HG02870 (cell line): ENCODE data around the gene ZNF143.
"Not testable (repeated sequence)": the region's sequence is repeated elsewhere in the genome, so short reads cannot be mapped to it uniquely, and the experiment has no call there.

Experiments used
- ATAC-seq: cut with Tn5 transposase; IDR thresholded peaks from one replicate; pipeline ENCODE4 v1.9.1; 2021; ENCODE audit warnings: mild to moderate bottlenecking, moderate library complexity; ENCODE audit not compliant: unreplicated experiment

Gene ZNF143

DNA sequence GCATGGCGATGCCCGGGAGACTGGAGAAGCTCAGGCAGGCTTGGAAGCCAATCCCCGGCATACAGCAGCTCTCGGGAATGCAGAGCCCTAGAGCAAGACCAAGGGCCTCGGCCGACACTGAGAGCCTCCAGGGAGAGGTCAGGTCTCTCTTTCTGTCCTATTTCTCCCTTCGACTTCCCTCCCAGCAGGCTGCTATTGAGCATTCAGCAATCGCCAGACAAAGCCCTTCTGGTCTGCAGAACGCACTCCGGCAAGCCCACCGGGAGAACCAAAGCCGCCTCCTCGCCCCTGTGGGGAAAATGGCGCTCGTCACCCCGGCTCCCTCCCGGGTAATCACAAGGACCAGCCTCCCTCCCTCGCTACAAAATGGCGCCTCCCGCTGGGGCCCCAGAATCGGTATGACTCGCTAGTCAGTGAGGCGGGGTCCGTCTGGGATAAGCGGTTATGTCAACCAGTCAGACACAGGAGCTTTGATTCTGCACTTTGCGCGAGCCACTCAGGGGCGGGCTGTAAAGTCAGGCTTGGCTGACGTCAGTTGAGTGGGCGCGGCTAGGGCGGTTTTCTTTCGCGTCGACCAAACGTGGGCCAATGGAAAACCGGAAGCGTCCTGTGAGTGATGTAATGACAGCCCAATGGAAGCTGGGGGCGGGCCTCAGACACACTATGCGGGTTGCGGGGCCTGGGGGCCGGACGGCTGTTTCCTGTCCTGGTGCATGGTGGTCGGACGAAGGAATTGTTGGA, at the start of gene ZNF143:
Gene ZNF143 (plus strand): TSS at position 691 of the 741 bp plus-strand sequence. CDS start 10,297 bp downstream, outside the sequence.
- peak; percentile 85 for ATAC-seq

DNA sequence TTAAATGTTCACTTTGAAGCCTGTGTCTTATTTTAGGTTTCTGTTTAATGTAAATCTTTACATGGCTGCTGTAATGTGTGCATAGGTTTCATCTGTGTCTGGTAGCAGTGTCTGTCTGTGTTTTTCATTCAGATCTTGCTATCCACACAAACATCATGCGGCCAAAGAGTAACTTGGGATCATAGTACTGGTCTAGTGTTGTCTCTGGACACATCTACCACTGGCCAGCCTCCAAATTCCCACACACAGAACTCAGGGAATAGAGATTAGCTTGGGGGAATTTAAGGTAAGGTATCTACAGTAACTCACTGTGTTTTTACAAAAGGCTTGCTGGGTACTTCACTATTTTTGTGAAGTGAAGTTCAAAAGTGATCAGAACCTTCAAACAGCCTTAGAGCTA, 32.1 kb upstream of the ZNF143 start:
- no peak for ATAC-seq

DNA sequence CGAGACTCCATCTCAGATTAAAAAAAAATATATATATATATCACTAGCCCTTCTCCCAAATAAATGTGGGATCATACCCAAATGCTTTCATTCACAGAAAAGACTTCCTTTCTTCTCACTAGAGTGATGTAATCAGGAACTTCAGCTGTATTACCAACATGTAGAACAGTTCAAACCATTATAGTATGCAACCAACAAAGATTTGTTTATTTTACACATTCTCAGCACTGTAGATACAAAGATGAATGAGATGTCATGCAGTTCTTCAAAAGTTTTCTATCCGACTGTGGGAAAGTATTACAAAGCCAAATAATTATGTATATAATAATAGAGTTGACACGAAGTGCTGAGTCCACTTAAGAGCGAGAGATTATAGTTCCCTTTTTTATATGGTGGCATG, 22.2 kb upstream of the ZNF143 start:
- ATAC-seq, result no peak

DNA sequence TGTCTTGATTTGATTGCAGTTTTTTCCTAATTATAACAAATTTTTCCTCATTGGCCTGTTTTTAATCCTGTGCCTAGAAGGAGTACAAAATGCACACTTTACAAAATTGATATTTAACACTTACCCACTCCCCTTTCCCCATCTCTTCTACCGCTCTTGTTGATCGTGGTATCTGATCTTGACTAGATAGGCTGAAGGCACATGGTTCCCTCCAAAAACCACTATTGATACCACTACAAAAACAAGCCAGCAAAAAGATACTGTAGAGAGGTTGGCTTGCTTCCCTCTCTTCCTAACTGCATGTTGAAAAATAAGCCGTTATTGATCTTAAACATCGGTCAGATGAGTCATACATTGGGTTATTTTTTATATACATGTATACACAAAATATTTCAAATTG, 14.6 kb upstream of the ZNF143 start:
- no peak for ATAC-seq

DNA sequence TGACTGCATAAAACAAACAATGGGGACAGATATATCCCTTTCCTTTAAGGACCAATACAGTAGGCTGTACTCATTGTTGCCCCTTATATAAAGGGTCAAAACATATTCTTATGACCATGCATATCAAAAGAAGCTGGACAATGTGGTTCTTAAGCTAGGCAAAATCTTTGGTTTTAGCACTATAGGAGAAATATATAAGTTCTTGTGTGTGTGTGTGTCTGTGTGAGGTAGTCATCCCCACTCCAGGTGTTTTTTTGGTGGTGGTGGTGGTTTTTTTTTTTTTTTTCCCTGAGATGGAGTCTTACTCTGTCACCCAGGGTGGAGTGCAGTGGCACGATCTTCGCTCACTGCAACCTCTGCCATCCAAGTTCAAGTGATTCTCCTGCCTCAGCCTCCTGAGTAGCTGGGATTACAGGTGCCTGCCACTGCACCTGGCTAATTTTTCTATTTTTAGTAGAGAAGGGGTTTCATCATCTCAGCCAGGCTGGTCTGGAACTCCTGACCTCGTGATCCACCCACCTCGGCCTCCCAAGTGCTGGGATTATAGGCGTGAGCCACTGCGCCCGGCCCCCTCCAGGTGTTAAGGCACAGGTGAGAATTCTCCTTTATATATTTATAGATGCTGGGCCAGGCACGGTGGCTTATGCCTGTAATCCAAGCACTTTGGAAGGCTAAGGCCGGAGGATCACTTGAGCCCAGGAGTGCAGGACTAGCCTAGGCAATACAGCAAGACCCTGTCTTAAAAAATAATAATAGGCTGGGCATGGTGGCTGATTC, 12.0 kb upstream of the ZNF143 start:
- ATAC-seq, result no peak

DNA sequence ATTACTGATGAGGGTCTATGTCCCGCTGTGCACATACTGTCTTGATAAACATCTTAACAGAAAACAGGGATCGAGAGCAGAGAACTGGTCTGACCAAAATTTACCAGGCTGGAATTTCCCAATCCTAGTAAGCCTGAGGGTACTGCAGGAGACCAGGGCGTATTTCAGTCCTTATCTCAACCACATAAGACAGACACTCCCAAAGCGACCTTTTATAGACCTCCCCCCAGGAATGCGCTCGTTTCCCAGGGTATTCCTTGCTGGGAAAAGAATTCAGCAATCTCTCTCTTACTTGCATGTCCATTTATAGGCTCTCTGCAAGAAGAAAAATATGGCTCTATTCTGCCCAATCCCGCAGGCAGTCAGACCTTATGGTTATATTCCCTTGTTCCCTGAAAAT, 8.8 kb upstream of the ZNF143 start:
- not testable (repeated sequence) for ATAC-seq

DNA sequence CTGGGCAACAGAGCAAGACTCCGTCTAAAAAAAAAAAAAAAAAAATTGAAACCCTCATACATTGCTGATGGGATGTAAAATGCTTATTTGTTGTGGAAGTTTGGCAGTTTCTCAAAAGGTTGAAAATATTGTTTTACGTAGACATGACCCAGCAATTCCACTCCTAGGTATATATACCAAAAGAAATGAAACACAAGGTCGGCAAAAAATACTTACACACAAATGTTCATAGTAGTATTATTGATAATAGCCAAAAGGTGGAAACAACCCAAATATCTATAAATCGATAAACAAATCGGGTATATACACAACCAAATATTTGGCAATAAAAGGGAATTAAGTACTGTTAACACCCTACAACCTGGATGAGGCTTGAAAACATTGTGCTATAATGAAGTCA, 5.1 kb upstream of the ZNF143 start:
- no peak for ATAC-seq

DNA sequence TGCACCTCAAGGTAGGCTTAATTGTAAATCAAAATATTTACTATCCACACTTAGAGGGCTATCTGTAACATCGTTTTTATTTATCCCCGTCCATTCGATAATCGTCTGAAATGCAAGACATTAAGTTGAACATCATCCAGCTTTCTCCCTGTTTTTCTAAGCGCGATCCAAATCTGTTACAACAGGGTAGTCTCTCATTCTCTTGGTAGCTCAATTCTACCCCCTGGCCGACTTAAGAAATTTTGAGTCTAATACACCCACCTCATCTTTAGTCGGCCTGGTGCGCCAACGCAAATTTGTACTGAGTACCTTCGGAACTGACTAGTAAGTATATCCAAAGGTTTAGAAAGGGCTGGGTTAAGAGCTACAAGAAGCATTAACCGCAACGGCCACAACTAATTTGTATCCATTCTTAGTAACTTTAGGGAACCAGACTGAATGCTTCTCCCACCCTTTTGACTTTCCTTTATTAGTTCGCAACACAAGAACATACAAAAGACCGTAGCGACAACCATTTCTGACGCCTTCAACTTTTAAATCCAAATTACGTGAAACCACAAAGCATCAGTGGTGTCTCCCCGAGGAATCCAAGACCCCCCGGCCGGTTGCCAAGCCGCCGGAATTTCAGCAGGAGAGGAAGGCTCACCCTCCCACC, 1.0 kb upstream of the ZNF143 start:
- no peak for ATAC-seq

DNA sequence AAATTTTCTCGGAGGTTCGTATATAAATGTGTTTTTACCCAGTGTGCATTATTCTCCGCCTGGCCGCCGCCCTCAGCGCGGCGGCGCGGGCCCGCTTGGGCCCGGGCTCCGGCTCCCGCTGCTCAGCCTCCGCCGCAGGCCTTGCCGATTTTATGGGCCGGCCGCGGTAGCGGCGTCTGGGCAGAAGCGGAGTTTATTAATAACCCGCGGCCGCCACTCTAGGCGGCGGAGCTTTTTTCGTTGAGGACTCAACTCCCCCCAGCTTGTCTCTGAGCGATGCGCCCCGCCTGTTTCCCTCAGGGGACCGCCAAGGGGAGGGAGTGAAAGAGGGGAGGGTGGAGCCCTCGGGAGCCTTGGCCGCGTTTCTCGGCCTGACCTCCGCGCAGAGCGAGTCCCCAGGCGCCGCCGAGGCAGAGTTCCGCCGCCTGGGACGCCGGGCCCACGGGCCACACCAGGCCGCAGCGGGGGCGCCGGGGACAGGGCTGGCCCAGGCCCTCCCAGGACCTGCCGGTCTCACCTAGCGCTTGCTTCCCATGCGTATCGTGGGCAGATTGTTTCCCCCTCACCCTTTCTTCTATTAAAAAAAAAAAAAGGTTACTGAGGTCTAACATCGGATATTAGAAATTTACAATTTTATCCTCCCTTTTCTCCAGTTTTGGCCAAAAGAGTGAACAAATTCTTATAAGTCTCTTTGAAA, 399 bp downstream of the ZNF143 start:
- peak; percentile 35 for ATAC-seq

DNA sequence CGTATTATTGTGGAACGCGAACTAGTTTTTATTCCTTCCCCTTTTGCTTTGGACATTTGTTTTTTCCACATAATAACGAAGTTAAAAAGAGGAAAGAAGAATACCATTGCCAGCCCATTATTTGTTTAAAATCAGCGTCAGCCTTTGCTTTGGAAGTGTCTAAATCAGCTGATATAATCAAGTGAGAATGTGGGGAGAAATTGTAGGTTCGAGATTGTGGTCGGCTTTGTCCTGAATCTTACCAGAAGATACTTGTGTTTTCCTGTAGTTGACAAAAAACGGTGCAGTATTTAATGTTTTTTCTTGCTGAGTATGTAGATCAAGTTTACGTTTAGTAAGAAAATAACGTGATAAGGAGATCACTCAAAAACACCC, 935 bp downstream of the ZNF143 start:
- ATAC-seq, result no peak

DNA sequence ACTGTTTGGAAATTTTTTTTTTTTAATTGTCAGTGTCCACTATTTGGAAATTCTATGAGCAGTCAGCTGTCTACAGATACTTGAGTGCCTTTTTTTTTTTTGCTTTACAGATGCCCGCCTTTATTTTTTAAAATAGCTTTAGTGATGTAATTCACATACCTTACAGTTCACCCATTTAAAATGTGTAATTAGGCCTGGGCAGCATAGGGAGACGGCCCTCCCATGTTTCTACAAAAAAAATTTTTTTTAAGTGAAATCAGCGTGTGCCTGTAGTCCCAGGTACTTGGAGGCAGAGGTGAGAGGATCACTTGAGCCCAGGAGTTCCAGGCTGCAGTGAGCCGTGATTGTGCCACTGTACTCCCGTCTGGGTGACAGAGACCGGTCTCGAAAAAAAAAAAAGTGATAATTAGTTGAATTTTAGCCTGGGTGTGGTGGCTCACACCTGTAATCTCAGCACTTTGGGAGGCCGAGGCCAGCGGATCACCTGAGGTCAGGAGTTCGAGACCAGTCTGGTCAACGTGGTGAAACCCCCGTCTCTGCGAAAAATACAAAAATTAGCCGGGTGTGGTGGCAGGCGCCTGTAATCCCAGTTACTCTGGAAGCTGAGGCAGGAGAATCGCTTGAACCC, 1.5 kb downstream of the ZNF143 start:
- ATAC-seq, result no peak

DNA sequence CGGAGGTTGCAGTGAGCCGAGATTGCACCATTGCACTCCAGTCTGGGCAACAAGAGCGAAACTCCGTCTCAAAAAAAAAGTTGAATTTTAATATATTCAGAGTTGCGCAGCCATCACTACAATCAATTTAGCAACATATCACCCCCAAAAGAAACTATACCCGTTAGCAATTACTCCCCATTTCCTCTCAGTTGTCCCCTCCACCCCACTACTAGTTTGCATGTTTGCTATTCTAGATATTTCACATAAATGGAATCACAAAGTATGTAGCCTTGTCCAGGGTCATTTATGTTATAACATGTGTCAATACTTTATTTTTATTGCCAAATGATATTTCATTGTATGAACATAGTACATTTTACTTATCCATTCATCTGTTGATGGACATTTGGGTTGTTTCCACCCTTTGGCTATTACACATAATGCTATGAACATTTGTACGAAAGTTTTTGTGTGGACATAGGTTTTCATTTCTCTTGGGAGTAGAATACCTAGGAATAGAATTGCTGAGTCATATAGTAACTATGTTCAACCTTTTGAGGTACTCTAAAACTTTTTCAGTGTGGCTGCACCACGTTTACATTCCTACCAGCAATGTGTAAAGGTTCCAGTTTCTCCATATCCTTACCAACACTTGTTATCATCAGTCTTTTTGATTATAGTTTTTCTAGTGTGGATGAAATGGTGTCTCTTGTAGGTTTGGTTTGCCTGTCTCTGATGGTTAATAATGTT, 2.2 kb downstream of the ZNF143 start:
- ATAC-seq, result no peak

DNA sequence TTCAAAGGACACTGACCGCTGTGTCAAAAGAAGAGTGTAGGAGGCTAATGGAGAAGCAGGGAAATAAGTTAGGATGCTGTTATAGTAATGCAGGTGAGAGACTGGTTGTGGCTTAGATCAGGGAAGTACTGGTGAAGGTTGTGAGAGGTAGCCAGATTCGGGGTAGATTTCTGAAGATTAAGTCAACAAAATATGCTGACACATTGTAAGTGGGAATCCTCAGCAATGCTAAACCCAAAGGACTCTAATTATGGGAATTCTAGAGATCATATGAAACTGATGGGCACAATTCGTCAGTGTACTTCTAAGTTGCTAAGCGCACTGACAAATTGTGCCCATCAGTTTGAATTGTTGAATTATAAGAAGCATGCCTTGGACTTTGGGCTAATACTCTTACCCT, 10.0 kb downstream of the ZNF143 start:
- no peak for ATAC-seq

DNA sequence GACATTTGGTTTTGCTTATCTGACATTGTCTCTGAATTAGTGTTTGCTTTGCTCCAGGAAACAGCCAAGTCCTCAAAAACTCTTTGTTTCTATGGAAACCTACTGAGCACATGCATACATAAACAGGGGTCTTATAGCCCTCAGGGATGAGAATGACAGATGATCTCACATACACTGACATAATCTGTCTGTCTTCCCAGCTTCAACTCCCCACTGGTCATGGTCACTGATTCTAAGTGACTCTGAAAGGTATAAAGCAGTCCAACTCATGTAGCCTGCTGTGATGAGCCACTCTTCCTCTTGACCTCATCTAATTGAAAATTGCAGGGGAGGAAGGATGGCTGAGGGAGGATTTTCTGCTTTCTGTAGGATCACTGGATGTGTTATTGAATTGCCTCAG, 12.6 kb downstream of the ZNF143 start:
- no peak for ATAC-seq

DNA sequence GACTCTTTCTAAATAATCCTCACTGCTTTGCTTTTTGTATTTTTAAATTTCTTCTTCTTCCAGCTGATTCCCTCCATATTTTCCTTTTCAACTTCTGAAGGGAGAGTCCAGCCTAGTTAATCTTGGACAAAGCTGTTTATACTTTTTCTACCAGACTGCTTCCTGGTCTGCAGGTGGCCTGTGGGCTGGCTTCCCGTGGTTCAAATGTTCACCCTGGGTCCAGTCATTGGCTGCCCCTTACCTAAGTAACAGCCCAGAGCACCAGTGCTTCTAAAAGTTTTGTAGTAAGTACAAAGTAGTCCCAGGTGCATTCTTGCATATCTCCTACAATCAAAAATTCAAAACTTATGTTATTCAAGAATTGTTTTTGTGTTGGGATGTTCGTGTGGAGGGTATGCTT, 19.1 kb downstream of the ZNF143 start:
- ATAC-seq, result no peak

DNA sequence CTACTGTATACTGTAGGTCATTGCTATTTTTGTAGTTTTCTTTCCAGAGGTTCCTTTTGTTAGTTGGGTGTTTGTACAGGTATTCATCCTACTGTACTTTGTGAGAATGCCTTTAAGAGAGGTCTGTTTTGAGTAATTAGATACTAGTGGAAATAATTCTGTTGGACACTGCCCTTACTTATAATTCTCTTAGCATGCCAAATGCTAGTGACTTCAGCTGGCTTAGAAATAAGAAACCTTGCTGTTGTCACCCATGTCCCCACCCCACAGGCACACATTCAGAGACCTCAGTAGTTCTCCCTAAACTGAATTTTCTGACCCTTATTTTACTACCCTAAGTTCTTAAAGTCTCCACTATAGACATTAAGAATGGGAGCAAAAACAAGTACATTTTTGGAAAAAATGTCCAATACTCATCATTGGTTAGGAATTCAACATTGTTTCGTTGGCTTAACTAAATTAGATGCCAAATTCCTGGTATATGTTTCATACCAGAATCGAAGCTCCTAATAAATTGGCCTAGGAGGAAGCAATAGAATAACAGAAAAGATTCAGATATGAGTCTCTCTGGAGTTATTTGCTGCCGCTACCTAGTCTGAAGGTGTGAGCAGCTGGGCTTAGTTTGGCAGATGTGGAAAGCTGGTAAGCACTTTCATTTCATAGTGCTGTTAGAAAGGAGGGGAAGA, 28.4 kb downstream of the ZNF143 start:
- ATAC-seq, result no peak

DNA sequence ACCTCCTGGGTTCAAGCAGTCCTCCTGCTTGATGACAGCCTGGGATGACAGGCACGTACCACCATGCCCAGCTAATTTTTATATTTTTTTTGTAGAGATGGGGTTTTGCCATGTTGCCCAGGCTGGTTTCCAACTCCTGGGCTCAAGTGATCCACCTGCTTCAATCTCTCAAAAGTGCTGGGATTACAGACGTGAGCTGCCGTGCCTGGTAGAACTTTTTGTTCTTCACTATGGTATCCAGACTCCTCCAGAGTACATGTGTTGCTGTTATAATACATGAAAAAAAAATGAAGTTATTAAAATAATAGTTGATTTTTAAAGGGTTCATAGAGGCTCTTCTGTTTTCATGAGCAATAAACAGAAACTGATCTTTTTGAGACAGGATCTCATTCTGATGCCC, 29.6 kb downstream of the ZNF143 start:
- no peak for ATAC-seq

DNA sequence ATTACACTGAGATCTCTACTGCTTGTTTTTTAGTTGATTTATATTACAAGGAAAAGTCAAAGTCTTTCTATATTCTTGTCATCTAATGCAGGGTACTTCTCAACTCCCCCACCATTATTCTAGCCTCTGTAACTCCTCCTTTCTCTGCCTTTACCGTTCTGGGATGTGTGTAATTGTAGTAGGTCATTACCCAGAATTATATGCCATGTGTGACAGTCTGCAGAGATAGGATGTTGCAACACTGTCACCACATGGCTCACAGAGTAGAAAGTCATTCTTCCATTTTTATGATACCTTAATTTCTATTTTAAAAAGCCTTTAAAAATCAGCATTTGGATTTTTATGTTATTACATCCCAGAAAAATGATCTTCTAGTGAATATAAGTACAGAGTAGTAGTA, 32.7 kb downstream of the ZNF143 start:
- ATAC-seq, result no peak

DNA sequence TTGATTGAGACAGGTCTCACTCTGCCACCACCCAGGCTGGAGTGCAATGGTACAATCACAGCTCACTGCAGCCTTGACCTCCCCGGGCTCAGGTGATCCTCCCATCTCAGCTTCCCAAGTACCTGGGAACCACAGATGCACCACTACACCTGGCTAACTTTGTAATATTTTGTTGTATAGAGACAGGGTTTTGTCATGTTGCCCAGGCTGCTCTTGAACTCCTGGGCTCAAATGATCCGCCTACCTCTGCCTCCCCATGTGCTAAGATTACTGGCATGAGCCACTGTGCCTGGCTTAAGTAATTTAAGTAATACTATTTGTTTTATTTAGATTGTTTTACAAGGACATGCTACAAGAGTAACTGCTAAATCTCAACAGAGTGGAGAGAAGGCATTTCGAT, 33.5 kb downstream of the ZNF143 start:
- ATAC-seq, result no peak
